Activated T-cell treated with anti-CD3 and anti-CD28 coated beads for 24 hours (primary cell): ENCODE data around the gene PDSS2.
"Not testable (repeated sequence)": the region's sequence is repeated elsewhere in the genome, so short reads cannot be mapped to it uniquely, and the experiment has no call there.

Source experiments
- DNase-seq: peaks from one replicate; pipeline ENCODE4 v3.0.0-alpha.2; 2020; ENCODE audit warnings: low read depth

The PDSS2 gene

GRCh38 chr6:107473660-107474059 lies 14.3 kb upstream of the PDSS2 start:
- DNase-seq = no peak

- DNase-seq = no peak
Measured at GRCh38 chr6:107470364-107470763, 11.0 kb upstream of the PDSS2 start.

- DNase-seq = no peak
Measured at GRCh38 chr6:107466062-107466461, 6.7 kb upstream of the PDSS2 start.

GRCh38 chr6:107460083-107460631 lies 793 bp upstream of the PDSS2 start:
- no peak for DNase-seq

- DNase-seq = peak; percentile 6
Measured at GRCh38 chr6:107458672-107459282, 587 bp downstream of the PDSS2 start.

- no peak for DNase-seq
Measured at GRCh38 chr6:107448776-107449175, 10.6 kb downstream of the PDSS2 start.

- no peak for DNase-seq
Measured at GRCh38 chr6:107447663-107448216, 11.6 kb downstream of the PDSS2 start.

- no peak for DNase-seq
Measured at GRCh38 chr6:107444277-107444676, 15.1 kb downstream of the PDSS2 start.

GRCh38 chr6:107443608-107444267 lies 15.6 kb downstream of the PDSS2 start:
- DNase-seq = no peak

- DNase-seq = no peak
Measured at GRCh38 chr6:107442938-107443607, 16.3 kb downstream of the PDSS2 start.

GRCh38 chr6:107441682-107442081 lies 17.7 kb downstream of the PDSS2 start:
- DNase-seq = no peak

GRCh38 chr6:107440936-107441335 lies 18.4 kb downstream of the PDSS2 start:
- no peak for DNase-seq

- no peak for DNase-seq
Measured at GRCh38 chr6:107439406-107439805, 20.0 kb downstream of the PDSS2 start.

GRCh38 chr6:107437691-107438090 lies 21.7 kb downstream of the PDSS2 start:
- DNase-seq = no peak

GRCh38 chr6:107436881-107437280 lies 22.5 kb downstream of the PDSS2 start:
- no peak for DNase-seq

GRCh38 chr6:107435798-107436197 lies 23.6 kb downstream of the PDSS2 start:
- no peak for DNase-seq

GRCh38 chr6:107434812-107435211 lies 24.6 kb downstream of the PDSS2 start:
- DNase-seq = no peak

- not testable (repeated sequence) for DNase-seq
Measured at GRCh38 chr6:107425951-107426350, 33.4 kb downstream of the PDSS2 start.

GRCh38 chr6:107423474-107423990 lies 35.8 kb downstream of the PDSS2 start:
- DNase-seq = no peak

- no peak for DNase-seq
Measured at GRCh38 chr6:107421696-107422256, 37.6 kb downstream of the PDSS2 start.

GRCh38 chr6:107419733-107420132 lies 39.6 kb downstream of the PDSS2 start:
- DNase-seq = no peak

- no peak for DNase-seq
Measured at GRCh38 chr6:107418118-107418517, 41.2 kb downstream of the PDSS2 start.
